Measurements from ENCODE around the gene NRG3.

NRG3 gene

GRCh38 chr10:82778908-82779307 is 903.9 kb downstream of the NRG3 start:
- H3K4me3 ChIP-seq (replicated peaks; ENCODE audit: low read depth, low read length), result no peak overlapping the region
- DNase-seq (ENCODE audit: extremely low read depth, low read depth), result no peak

DNA sequence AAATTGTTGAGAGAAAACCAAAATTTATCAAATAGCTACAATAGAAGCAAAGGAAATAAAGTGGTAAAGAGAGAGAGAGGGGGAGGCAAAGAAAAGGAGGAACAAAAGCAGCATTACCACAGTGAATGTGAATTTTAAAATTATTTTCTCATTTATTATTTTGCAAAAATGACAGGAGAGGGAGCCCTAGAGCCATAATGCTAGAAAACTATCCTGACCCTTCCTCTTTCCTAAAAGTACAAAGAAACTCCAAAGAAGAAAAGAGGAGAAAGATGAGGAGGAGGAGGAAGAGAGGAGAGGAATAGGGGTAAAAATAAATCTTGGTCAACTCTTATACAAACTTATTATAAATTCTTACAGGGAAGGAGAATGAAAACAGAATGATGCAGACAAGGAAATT is 921.5 kb downstream of the NRG3 start:
- H3K4me3 ChIP-seq (replicated peaks; ENCODE audit: low read depth, low read length), result no peak overlapping the region
- peak; percentile 13 for TF ChIP-seq CTCF (IDR thresholded peaks at IDR 0.05; ENCODE audit: low read depth, low read length, missing control alignments)
- no peak for DNase-seq (ENCODE audit: extremely low read depth, low read depth)

More at GRCh38 chr10:82778908-82779307, 903.9 kb downstream of the NRG3 start:
- no peak for TF ChIP-seq CTCF (IDR thresholded peaks at IDR 0.05; ENCODE audit: low read depth, low read length, missing control alignments)

DNA sequence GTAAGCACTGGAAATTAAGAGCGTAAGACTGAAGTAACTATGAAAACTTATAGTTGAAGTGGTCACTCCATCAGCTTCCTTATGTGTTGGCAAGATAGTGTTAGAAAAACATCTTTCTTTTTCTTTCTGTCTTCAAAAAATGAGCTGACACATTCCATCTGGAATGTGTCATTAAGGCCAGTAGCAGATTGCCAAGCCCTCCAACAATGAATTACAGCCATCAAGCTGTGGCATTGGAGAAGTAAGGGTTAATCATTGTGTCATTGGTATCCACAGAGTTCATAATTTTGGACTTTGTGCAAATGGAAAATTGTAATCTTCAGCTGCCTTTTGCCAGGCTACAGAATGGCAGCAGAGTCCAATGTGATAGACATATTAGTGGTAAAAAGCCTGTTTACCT is 926.3 kb downstream of the NRG3 start:
- DNase-seq (ENCODE audit: extremely low read depth, low read depth), result no peak
- H3K4me3 ChIP-seq (replicated peaks; ENCODE audit: low read depth, low read length), result no peak overlapping the region
- no peak for TF ChIP-seq CTCF (IDR thresholded peaks at IDR 0.05; ENCODE audit: low read depth, low read length, missing control alignments)

- TF ChIP-seq CTCF (IDR thresholded peaks at IDR 0.05; ENCODE audit: low read depth, low read length, missing control alignments), result peak; percentile 61
- no peak overlapping the region for H3K4me3 ChIP-seq (replicated peaks; ENCODE audit: low read depth, low read length)
- DNase-seq (ENCODE audit: extremely low read depth, low read depth), result no peak
These were observed 936.6 kb downstream of the NRG3 start for GRCh38 chr10:82811621-82812020.

DNA sequence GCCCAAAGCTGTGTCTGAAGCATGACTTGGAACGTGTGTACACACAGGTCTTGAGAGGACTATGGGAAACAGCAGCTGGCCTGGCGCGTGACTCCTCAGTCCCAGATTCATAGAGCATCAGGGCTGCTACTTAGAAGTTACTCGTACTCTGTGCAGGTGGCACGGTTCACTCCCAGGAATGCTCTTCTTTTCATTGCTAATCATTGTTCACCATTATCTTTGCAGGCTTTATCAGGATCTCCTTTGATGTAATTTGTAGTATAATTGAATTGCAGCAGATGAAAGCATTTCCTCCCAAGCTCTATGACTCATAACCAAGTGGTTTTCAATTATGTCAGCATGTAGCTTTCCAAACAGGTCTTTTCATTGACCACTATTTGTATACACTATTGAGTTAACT is 938.9 kb downstream of the NRG3 start:
- H3K4me3 ChIP-seq (replicated peaks; ENCODE audit: low read depth, low read length), result no peak overlapping the region
- DNase-seq (ENCODE audit: extremely low read depth, low read depth), result no peak

GRCh38 chr10:82814635-82815034 is 939.6 kb downstream of the NRG3 start:
- TF ChIP-seq CTCF (IDR thresholded peaks at IDR 0.05; ENCODE audit: low read depth, low read length, missing control alignments), result no peak
- DNase-seq (ENCODE audit: extremely low read depth, low read depth), result no peak
- no peak overlapping the region for H3K4me3 ChIP-seq (replicated peaks; ENCODE audit: low read depth, low read length)

More for the DNA sequence above, 938.9 kb downstream of the NRG3 start:
- no peak for TF ChIP-seq CTCF (IDR thresholded peaks at IDR 0.05; ENCODE audit: low read depth, low read length, missing control alignments)

DNA sequence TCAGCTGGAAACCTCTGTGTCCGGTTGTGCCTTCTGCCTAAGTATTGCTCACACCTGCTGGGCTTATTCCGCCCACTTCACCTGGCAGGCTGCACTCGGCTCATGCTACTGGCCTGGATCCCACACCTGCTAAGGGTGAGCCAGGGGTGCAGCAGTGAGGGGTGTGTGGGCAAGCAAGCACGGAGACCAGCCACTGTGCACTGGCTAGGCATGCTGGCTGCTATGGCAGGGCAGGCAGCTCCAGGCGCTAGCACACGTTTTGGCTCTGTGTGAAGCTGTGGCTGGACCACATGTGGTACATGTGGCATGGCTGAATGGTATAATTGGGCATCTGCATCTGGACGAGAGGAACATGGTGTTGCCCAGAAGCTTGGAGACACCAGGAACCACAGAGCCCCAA is 940.7 kb downstream of the NRG3 start:
- TF ChIP-seq CTCF (IDR thresholded peaks at IDR 0.05; ENCODE audit: low read depth, low read length, missing control alignments), result no peak
- no peak overlapping the region for H3K4me3 ChIP-seq (replicated peaks; ENCODE audit: low read depth, low read length)
- DNase-seq (ENCODE audit: extremely low read depth, low read depth), result no peak
